ENCODE data around the gene CARD10.
"Not testable (repeated sequence)": the region's sequence is repeated elsewhere in the genome, so short reads cannot be mapped to it uniquely, and the experiment has no call there.

Gene CARD10

DNA sequence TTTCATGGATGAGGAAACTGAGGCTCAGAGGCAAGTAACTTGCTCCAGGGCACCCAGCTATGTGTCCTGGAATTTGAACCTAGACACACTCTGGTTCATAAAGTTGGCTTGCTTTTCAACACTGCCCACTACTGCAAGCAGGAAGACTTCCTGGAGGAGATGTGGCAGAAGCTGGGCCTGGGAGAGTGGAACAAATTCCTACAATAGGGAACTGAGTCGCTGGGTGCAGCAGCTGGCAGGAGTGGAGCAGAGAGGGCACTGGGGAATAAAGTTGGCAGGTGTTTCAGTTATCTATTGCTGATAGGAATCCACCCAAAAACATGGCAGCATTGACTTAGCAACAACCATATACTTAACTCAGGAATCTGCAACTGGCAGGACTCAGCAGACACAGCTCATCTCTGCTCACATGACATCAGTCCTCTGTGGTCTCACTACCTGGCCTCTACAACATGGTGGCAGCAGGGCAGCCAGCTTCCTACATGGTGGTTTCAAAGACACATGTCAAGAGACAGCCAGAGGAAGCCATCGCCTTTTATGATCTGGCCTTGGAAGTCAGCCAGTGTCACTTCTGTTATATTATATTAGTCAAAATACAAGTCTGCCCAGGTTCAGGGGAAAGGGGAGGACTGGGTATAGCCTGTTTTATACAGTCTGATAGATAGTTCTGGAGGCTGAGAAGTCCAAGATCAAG lies 10.6 kb upstream of the CARD10 start:
- Histone ChIP-seq H3K27me3 (ENCODE audit: insufficient read depth, poor library complexity, severe bottlenecking) (no peaks in the 10 kb centered on the region), H3K27ac (replicated peaks) (no peak overlapping the region), H3K4me3 (replicated peaks; ENCODE audit: insufficient read depth, low read length) (no peak overlapping the region)
- no peak for TF ChIP-seq GABPA (IDR thresholded peaks at IDR 0.05; ENCODE audit: low read depth)
- DNase-seq (ENCODE audit: low read depth in 1 of 2, low spot score in 1 of 2) = peak in 1 of 2 experiments; percentile 21

GRCh38 chr22:37527952-37528351 lies 8.7 kb upstream of the CARD10 start:
- not testable (repeated sequence) for H3K4me3 ChIP-seq (replicated peaks; ENCODE audit: insufficient read depth, low read length); H3K27ac ChIP-seq (replicated peaks); DNase-seq (ENCODE audit: low read depth in 1 of 2, low spot score in 1 of 2); H3K27me3 ChIP-seq (ENCODE audit: insufficient read depth, poor library complexity, severe bottlenecking)

DNA sequence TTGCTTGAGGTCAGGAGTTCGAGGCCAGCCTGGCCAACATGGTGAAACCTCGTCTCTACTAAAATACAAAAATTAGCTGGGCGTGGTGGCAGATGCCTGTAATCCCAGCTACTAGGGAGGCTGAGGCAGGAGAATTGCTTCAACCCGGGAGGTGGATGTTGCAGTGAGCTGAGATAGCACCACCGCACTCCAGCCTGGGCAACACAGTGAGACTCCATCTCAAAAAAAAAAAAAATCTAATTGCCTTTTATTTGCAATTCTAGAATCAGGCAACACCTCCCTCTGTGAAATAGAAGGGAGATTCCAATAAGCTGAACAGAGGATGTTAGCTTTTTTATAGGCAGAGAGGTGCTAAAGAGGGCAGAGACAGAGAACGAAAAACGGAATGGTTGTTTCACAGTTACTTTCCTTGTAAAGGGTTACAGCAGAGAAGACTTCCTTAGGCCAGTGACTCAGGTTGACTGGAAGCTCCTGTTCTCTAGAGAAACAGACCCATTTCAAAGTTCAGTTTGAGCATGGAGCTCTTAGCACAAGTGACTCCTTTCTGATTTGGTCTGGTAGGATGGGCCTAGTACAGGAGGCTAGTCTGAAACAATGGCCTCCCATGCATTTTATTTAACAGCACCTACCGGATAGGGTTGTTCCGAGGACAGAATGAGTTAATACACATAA lies 8.0 kb upstream of the CARD10 start:
- not testable (repeated sequence) for DNase-seq (ENCODE audit: low read depth in 1 of 2, low spot score in 1 of 2); H3K27me3 ChIP-seq (ENCODE audit: insufficient read depth, poor library complexity, severe bottlenecking); H3K4me3 ChIP-seq (replicated peaks; ENCODE audit: insufficient read depth, low read length); H3K27ac ChIP-seq (replicated peaks)

GRCh38 chr22:37526376-37526775 lies 7.2 kb upstream of the CARD10 start:
- no peak overlapping the region for H3K4me3 ChIP-seq (replicated peaks; ENCODE audit: insufficient read depth, low read length)
- peaks cover 7% of the 10 kb centered on the region for H3K27me3 ChIP-seq (ENCODE audit: insufficient read depth, poor library complexity, severe bottlenecking)
- DNase-seq (ENCODE audit: low read depth in 1 of 2, low spot score in 1 of 2) = no peak
- no peak overlapping the region for H3K27ac ChIP-seq (replicated peaks)
- TF ChIP-seq GABPA (IDR thresholded peaks at IDR 0.05; ENCODE audit: low read depth) (no peak), POLR2AphosphoS5 (IDR thresholded peaks at IDR 0.05; ENCODE audit: low read depth) (no peak), REST (IDR thresholded peaks at IDR 0.05; ENCODE audit: insufficient replicate concordance, low read depth) (no peak), SPI1 (IDR thresholded peaks at IDR 0.05; ENCODE audit: borderline replicate concordance, low read depth) (no peak)
- TF ChIP-seq, protein P1, sequence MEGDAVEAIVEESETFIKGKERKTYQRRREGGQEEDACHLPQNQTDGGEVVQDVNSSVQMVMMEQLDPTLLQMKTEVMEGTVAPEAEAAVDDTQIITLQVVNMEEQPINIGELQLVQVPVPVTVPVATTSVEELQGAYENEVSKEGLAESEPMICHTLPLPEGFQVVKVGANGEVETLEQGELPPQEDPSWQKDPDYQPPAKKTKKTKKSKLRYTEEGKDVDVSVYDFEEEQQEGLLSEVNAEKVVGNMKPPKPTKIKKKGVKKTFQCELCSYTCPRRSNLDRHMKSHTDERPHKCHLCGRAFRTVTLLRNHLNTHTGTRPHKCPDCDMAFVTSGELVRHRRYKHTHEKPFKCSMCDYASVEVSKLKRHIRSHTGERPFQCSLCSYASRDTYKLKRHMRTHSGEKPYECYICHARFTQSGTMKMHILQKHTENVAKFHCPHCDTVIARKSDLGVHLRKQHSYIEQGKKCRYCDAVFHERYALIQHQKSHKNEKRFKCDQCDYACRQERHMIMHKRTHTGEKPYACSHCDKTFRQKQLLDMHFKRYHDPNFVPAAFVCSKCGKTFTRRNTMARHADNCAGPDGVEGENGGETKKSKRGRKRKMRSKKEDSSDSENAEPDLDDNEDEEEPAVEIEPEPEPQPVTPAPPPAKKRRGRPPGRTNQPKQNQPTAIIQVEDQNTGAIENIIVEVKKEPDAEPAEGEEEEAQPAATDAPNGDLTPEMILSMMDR (IDR thresholded peaks at IDR 0.05; ENCODE audit: insufficient read depth, low read length) = no peak

DNA sequence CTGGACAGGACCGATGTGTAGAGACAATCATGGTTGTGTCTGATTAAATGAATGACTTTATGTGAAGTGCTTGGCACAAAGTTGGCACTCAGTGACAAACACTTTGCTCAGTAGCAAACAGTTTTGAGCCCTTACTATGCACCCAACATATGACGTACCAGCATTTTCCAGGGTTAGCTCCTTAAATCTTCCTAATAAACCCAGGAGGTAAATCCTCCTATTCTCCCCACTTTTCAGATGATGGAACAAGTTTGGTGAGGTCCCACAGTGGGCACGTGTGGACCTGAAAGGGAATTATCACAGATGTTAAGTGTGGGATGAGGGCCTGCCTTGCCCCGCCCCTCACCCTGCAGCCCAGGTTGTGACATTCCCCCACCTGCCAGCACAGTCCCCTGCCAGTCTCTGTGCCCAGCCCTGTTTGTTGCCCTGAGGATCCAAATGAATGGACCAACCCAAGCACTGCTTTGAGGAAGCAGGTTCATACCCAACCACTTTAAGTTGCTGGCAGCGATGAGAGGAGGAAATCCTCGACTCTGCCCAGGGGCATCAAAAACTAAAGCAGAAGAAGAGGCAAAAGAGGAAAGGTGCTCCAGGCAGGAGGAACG lies 6.6 kb upstream of the CARD10 start:
- Histone ChIP-seq H3K27me3 (ENCODE audit: insufficient read depth, poor library complexity, severe bottlenecking) (peaks cover 11% of the 10 kb centered on the region), H3K27ac (replicated peaks) (no peak overlapping the region), H3K4me3 (replicated peaks; ENCODE audit: insufficient read depth, low read length) (no peak overlapping the region)
- no peak for DNase-seq (ENCODE audit: low read depth in 1 of 2, low spot score in 1 of 2)
- no peak for TF ChIP-seq SPI1 (IDR thresholded peaks at IDR 0.05; ENCODE audit: borderline replicate concordance, low read depth)
- TF ChIP-seq, protein P1 (IDR thresholded peaks at IDR 0.05; ENCODE audit: insufficient read depth, low read length) = no peak
- no peak for TF ChIP-seq POLR2AphosphoS5 (IDR thresholded peaks at IDR 0.05; ENCODE audit: low read depth)
- TF ChIP-seq GABPA (IDR thresholded peaks at IDR 0.05; ENCODE audit: low read depth) = no peak
- TF ChIP-seq REST (IDR thresholded peaks at IDR 0.05; ENCODE audit: insufficient replicate concordance, low read depth) = no peak
